K562 (cell line): ENCODE data around the gene INSIG1. TPM values are rescaled to one million over a fixed set of nuclear protein-coding genes. Genes with fewer than 3 reads are reported as not detected.
A peak's percentile ranks its signal among the peaks of the same experiment; 100 is the strongest.

ENCODE experiments used
- ATAC-seq: fragments of 200-7000 bp; cut with Tn5 transposase; 3 replicates; pipeline ENCODE4 v1.9.1; 2020; ENCODE audit warnings: moderate library complexity
- Bru-seq: library from RNA; stranded (reverse); fragments of 400-500 nt; gene quantifications from one replicate; lab custom pipeline; 2021; lab: Mats Ljungman, UMichigan
- BruChase-seq, 2 experiments: library from RNA; stranded (reverse); fragments of 400-500 nt; gene quantifications; one replicate each; lab custom pipeline; 2021; lab: Mats Ljungman, UMichigan
- BruUV-seq: library from RNA; stranded (reverse); fragments of 400-500 nt; replicated peaks from 2 replicates; lab custom pipeline; 2021; lab: Mats Ljungman, UMichigan
- CTCF ChIA-PET: fragments of 300-600 bp; formaldehyde crosslinking; extraction: SDS; loops from one replicate; lab custom pipeline; 2021; ENCODE audit warnings: low intra/inter-chr PET ratio; lab: Yijun Ruan, JAX
- POLR2A ChIA-PET: fragments of 300-600, 350-650 bp; sonication (Branson Sonifier 250); formaldehyde crosslinking; extraction: SDS; loops from one replicate; lab custom pipeline; 2021; ENCODE audit warnings: antibody characterized with exemption, inconsistent platforms; lab: Yijun Ruan, JAX
- DNase-seq, 4 experiments: peaks; one replicate each; pipeline versions ENCODE4 v3.0.0 to v3.0.0-alpha.2; 2011 to 2018; ENCODE audit warnings: low spot score in 3 of 4, mixed read lengths in 3 of 4; ENCODE audit errors: extremely low read depth in 1 of 4
- FAIRE-seq: peaks from 2 replicates; lab custom pipeline; 2011; peaks lifted over from hg19 to GRCh38; lab: Jason Lieb, UNC
- H2AFZ ChIP-seq: 2 replicates; pipeline ENCODE4 v1.6.0; 2011; ENCODE audit warnings: low read depth, low read length, control low read depth, inconsistent platforms
- H3K27ac ChIP-seq: fragments of 200-600 bp; 3 replicates; pipeline ENCODE4 v1.8.0; 2011; ENCODE audit warnings: low read depth, mild to moderate bottlenecking, control low read depth, inconsistent platforms, low read length, moderate library complexity, mixed read lengths; ENCODE audit errors: extremely low read depth
- H3K27me3 ChIP-seq, 2 experiments: fragments of 300-600 bp in 1 of 2; 2 replicates in 1 of 2; 3 replicates in 1 of 2; pipeline versions ENCODE4 v1.6.0 to v1.8.0; 2011; ENCODE audit warnings: inconsistent platforms in 2 of 2, low read length in 2 of 2, mild to moderate bottlenecking in 1 of 2, mixed read lengths in 1 of 2, moderate library complexity in 1 of 2; ENCODE audit not compliant: control insufficient read depth in 2 of 2, insufficient read depth in 2 of 2
- H3K36me3 ChIP-seq: fragments of 300-600 bp; 3 replicates; pipeline ENCODE4 v1.8.0; 2011; ENCODE audit warnings: mild to moderate bottlenecking, low read length, inconsistent platforms; ENCODE audit not compliant: control insufficient read depth, insufficient read depth
- H3K4me1 ChIP-seq, 2 experiments: fragments of 200-600 bp in 1 of 2; replicated peaks in 1 of 2; 2 replicates in 1 of 2; 3 replicates in 1 of 2; pipeline versions ENCODE4 v1.5.1 to v1.8.0; 2011; ENCODE audit warnings: inconsistent platforms in 2 of 2, low read length in 2 of 2, mild to moderate bottlenecking in 1 of 2, mixed read lengths in 1 of 2, moderate library complexity in 1 of 2; ENCODE audit not compliant: control insufficient read depth in 2 of 2, insufficient read depth in 2 of 2
- H3K4me2 ChIP-seq: 2 replicates; pipeline ENCODE4 v1.6.1; 2011; ENCODE audit warnings: low read length, control low read depth, inconsistent platforms, mixed read lengths; ENCODE audit not compliant: insufficient read depth
- H3K4me3 ChIP-seq: fragments of 200-600 bp; sonication (generic), shearing (Covaris generic); 2 replicates; pipeline ENCODE4 v1.5.1; 2016; ENCODE audit warnings: control low read depth, inconsistent platforms
- H3K79me2 ChIP-seq: fragments of 200-600 bp; 3 replicates; pipeline ENCODE4 v1.8.0; 2011; ENCODE audit warnings: low read length, inconsistent platforms; ENCODE audit not compliant: control insufficient read depth, insufficient read depth
- H3K9ac ChIP-seq, 2 experiments: 2 replicates each; pipeline versions ENCODE4 v1.6.0 to v1.6.1; 2011; ENCODE audit warnings: low read depth in 2 of 2, low read length in 2 of 2, control low read depth in 1 of 2, inconsistent platforms in 1 of 2, mild to moderate bottlenecking in 1 of 2, mixed read lengths in 1 of 2; ENCODE audit not compliant: insufficient read depth in 1 of 2
- H3K9me1 ChIP-seq: one replicate; pipeline ENCODE4 v1.6.0; 2011; ENCODE audit warnings: inconsistent platforms, mild to moderate bottlenecking, low read length, moderate library complexity; ENCODE audit not compliant: control insufficient read depth, insufficient read depth
- H3K9me3 ChIP-seq: replicated peaks from 2 replicates; pipeline ENCODE4 v1.5.1; 2011; ENCODE audit warnings: low read depth, low read length, inconsistent platforms; ENCODE audit not compliant: control insufficient read depth, insufficient read depth
- H4K20me1 ChIP-seq: replicated peaks from 2 replicates; pipeline ENCODE4 v1.6.1; 2011; ENCODE audit warnings: low read length, inconsistent platforms, mixed read lengths; ENCODE audit not compliant: control insufficient read depth, insufficient read depth
- ETS1 ChIP-seq: conservative IDR thresholded peaks from 2 replicates; pipeline ENCODE4 v1.6.1; 2011; ENCODE audit warnings: low read depth, mild to moderate bottlenecking, low read length; ENCODE audit not compliant: control insufficient read depth
- EWSR1 ChIP-seq: fragments of 450-650 bp; IDR thresholded peaks from 2 replicates; pipeline ENCODE4 v1.6.1; 2018; ENCODE audit warnings: borderline replicate concordance, mild to moderate bottlenecking, low read depth, moderate library complexity; ENCODE audit not compliant: partially characterized antibody
- NR2F6 ChIP-seq: fragments of 450-650 bp; formaldehyde crosslinking; IDR thresholded peaks from 2 replicates; pipeline ENCODE4 v1.4.0; 2020; ENCODE audit warnings: mild to moderate bottlenecking
- SLC30A9 ChIP-seq: fragments of 250-450 bp; sonication (Bioruptor Pico); IDR thresholded peaks from 2 replicates; pipeline ENCODE4 v1.8.0; 2022; ENCODE audit warnings: mild to moderate bottlenecking, moderate library complexity
- TEAD4 ChIP-seq, 2 experiments: sonication (generic) in 1 of 2; formaldehyde crosslinking in 1 of 2; IDR thresholded peaks; 2 replicates each; pipeline versions ENCODE4 v1.6.1 to v1.8.0; 2012 to 2022; ENCODE audit warnings: borderline replicate concordance in 1 of 2, inconsistent platforms in 1 of 2, low read length in 1 of 2, mild to moderate bottlenecking in 1 of 2, missing genetic modification reagents in 1 of 2
- ZFP30 ChIP-seq: fragments of 250-450 bp; sonication (Bioruptor Pico); IDR thresholded peaks from 2 replicates; pipeline ENCODE4 v1.8.0; 2022; ENCODE audit warnings: moderate library complexity, mild to moderate bottlenecking, inconsistent platforms, borderline replicate concordance
- ZNF174 ChIP-seq: fragments of 250-450 bp; sonication (Bioruptor Pico); IDR thresholded peaks from 2 replicates; pipeline ENCODE4 v1.4.0; 2020; ENCODE audit warnings: mild to moderate bottlenecking
- ZNF655 ChIP-seq: fragments of 250-450 bp; sonication (Bioruptor Pico); IDR thresholded peaks from 2 replicates; pipeline ENCODE4 v1.5.0; 2021
- WGBS: fragments of 100-300 bp; shearing (Covaris generic); methylation state at CpG from one replicate; pipeline ENCODE4 v1.1.6; 2016; ENCODE audit warnings: low coverage, mixed read lengths; ENCODE audit not compliant: insufficient coverage; ENCODE audit errors: missing lambda C conversion rate; 5-methylcytosine and 5-hydroxymethylcytosine counted together
- in situ Hi-C: fragments of 300-500 bp; cut with MboI; formaldehyde crosslinking; loops from 4 replicates; pipeline ENCODE4 v1.15.0; 2018; ENCODE audit warnings: inconsistent platforms, mixed read lengths
- intact Hi-C: fragments of 100-400 bp; cut with micrococcal nuclease; formaldehyde crosslinking; loops from 2 replicates; pipeline ENCODE4 v1.14.2; 2022
- long read RNA-seq, 3 experiments: library from polyadenylated mRNA in 2 of 3; library from RNA in 1 of 3; unstranded in 2 of 3; stranded (forward) in 1 of 3; transcript quantifications; one replicate each; pipeline ENCODE4 v2.0.0, GENCODE V29; 2019 to 2022
- polyA minus RNA-seq, 3 experiments: library from RNA; depleted of rRNA, polyadenylated mRNA; stranded (reverse); fragments of >200 nt; gene quantifications; 2 replicates each; pipeline ENCODE4 v1.2.3, GENCODE V29; 2011
- polyA plus RNA-seq, 8 experiments: library from polyadenylated mRNA; depleted of rRNA in 4 of 8; stranded (reverse) in 5 of 8; unstranded in 3 of 8; fragments of >200 nt; fragmentation: Nextera tagmentation in 2 of 8; fragmentation: Illumina TruSeq in 1 of 8; extraction: Ambion mirVana in 2 of 8; extraction: Trizol in 1 of 8; gene quantifications; 2 replicates each; pipeline versions ENCODE4 v1.2.1 to v1.2.3, GENCODE V29; 2011 to 2014; ENCODE audit warnings: inconsistent platforms in 1 of 8, missing spikeins in 1 of 8
- total RNA-seq, 7 experiments: library from RNA; depleted of rRNA in 6 of 7; stranded (reverse); fragments of >200 nt in 6 of 7; fragmentation: Illumina TruSeq in 2 of 7; extraction: Trizol in 2 of 7; gene quantifications; 2 replicates each; pipeline versions ENCODE4 v1.2.1 to v1.2.3, GENCODE V29; 2011 to 2021; ENCODE audit warnings: low replicate concordance in 1 of 7
- TF ChIP-seq, protein P1 (sequence below), 2 experiments: fragments of 250-450 bp in 1 of 2; fragments of 450-650 bp in 1 of 2; sonication (Bioruptor Pico) in 1 of 2; IDR thresholded peaks; 2 replicates each; pipeline versions ENCODE4 v1.6.1 to v1.8.0; 2016 to 2021; ENCODE audit warnings: mild to moderate bottlenecking in 2 of 2, moderate library complexity in 2 of 2, missing compliant biosample characterization in 1 of 2, missing genetic modification characterization in 1 of 2

INSIG1 gene
- 622 and 799 TPM in 2 replicates for total RNA-seq (2011; cell fraction: chromatin; rRNA removed; ENCODE audit: low replicate concordance)
- 847 and 892 TPM in 2 replicates for total RNA-seq (2011; cell fraction: nucleolus; rRNA removed)
- total RNA-seq (2011; cell fraction: nucleoplasm; rRNA removed), result 1,016 and 1,247 TPM in 2 replicates
- total RNA-seq (2014; rRNA removed) (294 and 361 TPM in 2 replicates), total RNA-seq (2014; rRNA removed; fragmentation: Illumina TruSeq; extraction: Trizol) (236 and 238 TPM in 2 replicates), total RNA-seq (2015; rRNA removed; fragmentation: Illumina TruSeq; extraction: Trizol) (173 and 188 TPM in 2 replicates), total RNA-seq (2021) (254 and 296 TPM in 2 replicates), polyA plus RNA-seq (2011; rRNA removed) (625 and 787 TPM in 2 replicates), polyA plus RNA-seq (2014; fragmentation: Illumina TruSeq; extraction: Trizol) (188 and 224 TPM in 2 replicates), polyA plus RNA-seq (2014; fragmentation: Nextera tagmentation; extraction: Ambion mirVana) (10 to 100 TPM; 57.1 to 69.2 TPM), polyA plus RNA-seq (2014; rRNA removed) (250 and 268 TPM in 2 replicates), polyA minus RNA-seq (2011; rRNA and poly(A)+ RNA removed) (551 and 619 TPM in 2 replicates), Bru-seq, nascent RNA (percentile 98 among the genes with signal in this experiment), BruChase-seq, experiment 1, labeled RNA remaining after a 2-hour chase (percentile 97 among the genes with signal in this experiment), BruChase-seq, experiment 2, labeled RNA remaining after a 6-hour chase (percentile 99 among the genes with signal in this experiment)
- 709 and 1,098 TPM in 2 replicates for polyA plus RNA-seq (2011; cell fraction: cytosol; rRNA removed)
- polyA plus RNA-seq (2011; cell fraction: nucleus; rRNA removed), result 446 and 453 TPM in 2 replicates
- 116 and 259 TPM in 2 replicates for polyA plus RNA-seq (2012)
- 392 and 408 TPM in 2 replicates for polyA minus RNA-seq (2011; cell fraction: cytosol; rRNA and poly(A)+ RNA removed)
- 329 and 473 TPM in 2 replicates for polyA minus RNA-seq (2011; cell fraction: nucleus; rRNA and poly(A)+ RNA removed)
- long read RNA-seq, experiment 1, transcript INSIG1-201 (6 exons, 3,010 nt), result major isoform, 418 of 1,006 reads
- long read RNA-seq, experiment 1, transcript INSIG1-202 (4 exons, 1,127 nt), result minor isoform, 20 of 1,006 reads
- long read RNA-seq, experiment 1, transcript INSIG1-206 (6 exons, 1,320 nt), result minor isoform, 60 of 1,006 reads
- long read RNA-seq, experiment 1, partial matches to known transcripts, result 164 of 1,006 reads
- long read RNA-seq, experiment 1, other reads (novel, unspliced or antisense), result 344 of 1,006 reads
- long read RNA-seq, experiment 2, transcript INSIG1-206 (6 exons, 1,320 nt), result minor isoform, 5 of 229 reads
- long read RNA-seq, experiment 2, transcript INSIG1-201 (6 exons, 3,010 nt), result major isoform, 51 of 229 reads
- long read RNA-seq, experiment 2, partial matches to known transcripts, result 87 of 229 reads
- long read RNA-seq, experiment 2, other reads (novel, unspliced or antisense), result 84 of 229 reads
- long read RNA-seq, experiment 3, transcript INSIG1-201 (6 exons, 3,010 nt), result major isoform, 203 of 338 reads
- long read RNA-seq, experiment 3, transcript INSIG1-202 (4 exons, 1,127 nt), result minor isoform, 5 of 338 reads
- long read RNA-seq, experiment 3, transcript INSIG1-206 (6 exons, 1,320 nt), result minor isoform, 5 of 338 reads
- long read RNA-seq, experiment 3, partial matches to known transcripts, result 20 of 338 reads
- long read RNA-seq, experiment 3, other reads (novel, unspliced or antisense), result 105 of 338 reads

GRCh38 chr7:155297517-155298287 lies at the start of gene INSIG1:
TSS of gene INSIG1 (plus strand) at chr7:155297878. CDS start at chr7:155298286, 408 bp downstream.
- FAIRE-seq, result no peak
- Histone ChIP-seq H3K36me3 (peaks cover 42% of the 10 kb centered on the region), H3K9ac (peak within 1 kb of the TSS; percentile 81 to 94), H3K4me3 (peak within 1 kb of the TSS; percentile 76), H3K9me1 (peaks cover 8% of the 10 kb centered on the region), H3K4me2 (peak within 1 kb of the TSS; percentile 98), H4K20me1 (peaks cover 45% of the 10 kb centered on the region), H3K9me3 (no peaks in the 10 kb centered on the region), H3K4me1 (peaks cover 47 to 62% of the 10 kb centered on the region in 2 experiments), H2AFZ (peak within 1 kb of the TSS; percentile 69), H3K27ac (peak within 1 kb of the TSS; percentile 86), H3K27me3 (no peaks in the 10 kb centered on the region), H3K79me2 (peaks cover 63% of the 10 kb centered on the region)
- in situ Hi-C loops (no loop called here), intact Hi-C loops (loop anchor here (1.0 to 5.0 kb wide), 5 partner anchors 27 to 295 kb away; partner anchors contain the start of gene PAXIP1)
- CTCF ChIA-PET, result interaction anchor here (0.7 kb wide), 1 partner anchor 107 kb away, joined by 5 read pairs; no protein-coding TSS in a partner anchor
- ATAC-seq, result peak; percentile 87
- peak; percentile 97 to 100 (median 99) for DNase-seq
- POLR2A ChIA-PET, result interaction anchor here (0.6 to 3.1 kb wide), 13 partner anchors 9 to 94 kb away, joined by 3 to 26 read pairs (median 6); no protein-coding TSS in a partner anchor
- no TSS peak for BruUV-seq
- under 1% methylated on average over 107 of the region's 111 CpGs for WGBS
- peak; percentile 55 for TF ChIP-seq ETS1
- TF ChIP-seq SLC30A9 (CRISPR knock-in tag), result no peak
- TF ChIP-seq, protein P1, sequence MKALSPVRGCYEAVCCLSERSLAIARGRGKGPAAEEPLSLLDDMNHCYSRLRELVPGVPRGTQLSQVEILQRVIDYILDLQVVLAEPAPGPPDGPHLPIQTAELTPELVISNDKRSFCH (CRISPR knock-in tag; IDR thresholded peaks at IDR 0.05), result no peak
- TF ChIP-seq, protein P1 (tag; IDR thresholded peaks at IDR 0.05), result no peak
- TF ChIP-seq ZFP30 (CRISPR knock-in tag), result no peak
- no peak for TF ChIP-seq ZNF174 (CRISPR knock-in tag)
- no peak for TF ChIP-seq TEAD4 (IDR thresholded peaks at IDR 0.05; ENCODE audit: low read length)
- TF ChIP-seq TEAD4 (CRISPR knock-in tag; IDR thresholded peaks at IDR 0.05; ENCODE audit: borderline replicate concordance), result no peak
- TF ChIP-seq EWSR1, result no peak
- TF ChIP-seq ZNF655 (CRISPR knock-in tag), result no peak
- no peak; the same call in 1 of the 2 replicates for TF ChIP-seq NR2F6 (CRISPR knock-in tag)
